Left lung (tissue), 10 donors: ENCODE results near the gene VPS13D. TPM values are rescaled to one million over a fixed set of nuclear protein-coding genes. Genes with fewer than 3 reads are reported as not detected.

Experiments
- ATAC-seq: fragments of 200-7000 bp; cut with Tn5 transposase; one replicate; pipeline ENCODE4 v1.9.1; 2020; ENCODE audit warnings: moderate library complexity
- DNase-seq, 4 donors: peaks; one replicate each; pipeline ENCODE4 v3.0.0-alpha.2; 2013 to 2020
- H3K27ac ChIP-seq, 2 donors: fragments of 200-600 bp; sonication (generic) in 1 of 2; one replicate each; pipeline versions ENCODE4 v1.5.0 to v1.8.0; 2020 to 2021
- H3K27me3 ChIP-seq, 2 donors: fragments of 200-600 bp; sonication (generic) in 1 of 2; one replicate each; pipeline versions ENCODE4 v1.5.0 to v1.8.0; 2020 to 2021
- H3K36me3 ChIP-seq, 2 donors: fragments of 200-600 bp; sonication (generic) in 1 of 2; one replicate each; pipeline versions ENCODE4 v1.5.0 to v1.8.0; 2020 to 2021
- H3K4me1 ChIP-seq, 2 donors: fragments of 200-600 bp; one replicate each; pipeline ENCODE4 v1.8.0; 2021
- H3K4me3 ChIP-seq, 2 donors: fragments of 200-600 bp; sonication (generic) in 1 of 2; one replicate each; pipeline versions ENCODE4 v1.5.0 to v1.8.0; 2020 to 2021; ENCODE audit warnings: mild to moderate bottlenecking in 1 of 2
- H3K9me3 ChIP-seq, 2 donors: fragments of 200-600 bp; sonication (generic) in 1 of 2; one replicate each; pipeline versions ENCODE4 v1.5.0 to v1.8.0; 2020 to 2021
- intact Hi-C, 2 donors: fragments of 100-400 bp; cut with DNase I; formaldehyde crosslinking; loops; one replicate each; pipeline versions ENCODE4 v1.11.2 to v1.14.2; 2022
- polyA plus RNA-seq, 6 donors: library from polyadenylated mRNA; unstranded; fragments of 120-200 nt; gene quantifications; one replicate each; pipeline ENCODE4 v1.2.1, GENCODE V29; 2013; ENCODE audit not compliant: insufficient read length in 6 of 6
- total RNA-seq, 2 donors: library from RNA; stranded (reverse); fragmentation: NEBNext Ultra II Directional; extraction: Animal tissue kit (Norgen Biotek cat#: 25700); gene quantifications; one replicate each; pipeline ENCODE4 v1.2.1, GENCODE V29; 2021
- TF ChIP-seq, protein P1 (sequence below), 2 donors: fragments of 200-600 bp; sonication (generic) in 1 of 2; IDR thresholded peaks; one replicate each; pipeline versions ENCODE4 v1.5.0 to v1.8.0; 2021; ENCODE audit warnings: antibody characterized with exemption in 2 of 2
- donor health status: DM: no; HTN: yes; CAD: no.
- donor health status: DM: no; HTN: no; CAD: no.

VPS13D gene
- total and polyA plus RNA-seq, 8 donors, result 26.6 to 62.3 (median 30.2) TPM

DNA sequence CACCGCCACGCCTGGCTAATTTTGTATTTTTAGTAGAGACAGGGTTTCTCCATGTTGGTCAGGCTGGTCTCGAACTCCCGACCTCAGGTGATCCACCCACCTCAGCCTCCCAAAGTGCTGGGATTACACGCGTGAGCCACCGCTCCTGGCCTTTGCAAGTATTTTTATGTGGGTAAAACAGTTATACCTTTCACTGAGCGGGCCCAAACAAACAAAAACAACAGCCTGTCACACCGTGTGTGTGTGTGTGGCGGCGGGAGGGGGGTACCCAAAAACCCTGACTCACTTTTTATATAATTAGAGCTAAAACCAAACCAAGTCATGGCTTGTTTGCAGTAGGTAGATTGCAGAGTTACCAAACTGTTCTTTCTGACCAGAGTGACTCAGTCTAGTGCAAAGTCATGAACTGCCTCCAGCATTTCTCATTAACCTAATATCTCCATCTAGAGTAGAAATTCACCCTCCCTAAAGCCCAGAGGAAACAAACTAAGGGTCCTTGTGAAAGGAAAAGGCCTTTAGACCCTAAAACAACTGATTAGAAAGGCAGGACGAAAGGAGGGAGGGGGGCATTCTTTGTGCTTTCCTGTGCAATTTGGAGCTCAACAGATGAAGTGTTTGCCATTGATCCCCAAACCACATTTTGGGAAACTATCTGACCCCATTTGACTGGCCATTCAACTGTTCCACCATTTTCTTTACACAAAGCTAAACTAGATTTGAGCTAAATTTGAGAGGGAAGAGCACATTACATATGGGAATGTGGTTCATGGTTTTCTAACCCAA is 207.2 kb downstream of the VPS13D start:
- peaks cover 47 to 60% of the 10 kb centered on the region in 2 donors for H3K4me1 ChIP-seq
- no peaks in the 10 kb centered on the region for H3K9me3 ChIP-seq
- H3K4me3 ChIP-seq, result no peak overlapping the region
- TF ChIP-seq, protein P1, sequence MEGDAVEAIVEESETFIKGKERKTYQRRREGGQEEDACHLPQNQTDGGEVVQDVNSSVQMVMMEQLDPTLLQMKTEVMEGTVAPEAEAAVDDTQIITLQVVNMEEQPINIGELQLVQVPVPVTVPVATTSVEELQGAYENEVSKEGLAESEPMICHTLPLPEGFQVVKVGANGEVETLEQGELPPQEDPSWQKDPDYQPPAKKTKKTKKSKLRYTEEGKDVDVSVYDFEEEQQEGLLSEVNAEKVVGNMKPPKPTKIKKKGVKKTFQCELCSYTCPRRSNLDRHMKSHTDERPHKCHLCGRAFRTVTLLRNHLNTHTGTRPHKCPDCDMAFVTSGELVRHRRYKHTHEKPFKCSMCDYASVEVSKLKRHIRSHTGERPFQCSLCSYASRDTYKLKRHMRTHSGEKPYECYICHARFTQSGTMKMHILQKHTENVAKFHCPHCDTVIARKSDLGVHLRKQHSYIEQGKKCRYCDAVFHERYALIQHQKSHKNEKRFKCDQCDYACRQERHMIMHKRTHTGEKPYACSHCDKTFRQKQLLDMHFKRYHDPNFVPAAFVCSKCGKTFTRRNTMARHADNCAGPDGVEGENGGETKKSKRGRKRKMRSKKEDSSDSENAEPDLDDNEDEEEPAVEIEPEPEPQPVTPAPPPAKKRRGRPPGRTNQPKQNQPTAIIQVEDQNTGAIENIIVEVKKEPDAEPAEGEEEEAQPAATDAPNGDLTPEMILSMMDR (IDR thresholded peaks at IDR 0.05), result no peak
- no peaks in the 10 kb centered on the region for H3K27me3 ChIP-seq
- no peak for ATAC-seq
- H3K36me3 ChIP-seq, result peaks cover 0 to 21% of the 10 kb centered on the region in 2 donors
- no peak for DNase-seq
- intact Hi-C loops, result no loop called here
- H3K27ac ChIP-seq, result no peak overlapping the region

DNA sequence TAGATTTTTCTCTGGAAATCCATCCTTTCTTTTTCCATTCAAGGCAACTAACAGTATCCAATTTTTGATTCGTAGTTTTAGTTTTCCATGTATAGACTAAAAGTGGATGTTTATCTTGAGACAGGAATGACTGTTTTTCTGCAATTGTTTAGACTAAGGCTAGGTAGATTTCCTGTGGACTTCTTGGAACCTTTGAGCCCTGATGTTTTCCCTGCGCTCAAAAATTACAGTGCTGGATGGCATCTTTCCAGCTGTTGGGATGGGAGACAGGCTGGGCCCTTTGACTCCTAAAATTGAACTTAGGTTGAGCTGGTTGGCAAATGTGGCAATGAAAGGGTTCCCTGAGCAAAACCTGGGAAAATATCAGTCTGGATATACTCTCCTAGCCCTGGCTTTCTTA is 207.8 kb downstream of the VPS13D start:
- Histone ChIP-seq H3K9me3 (no peaks in the 10 kb centered on the region), H3K4me3 (no peak overlapping the region), H3K36me3 (peaks cover 0 to 21% of the 10 kb centered on the region in 2 donors), H3K27ac (no peak overlapping the region), H3K27me3 (no peaks in the 10 kb centered on the region), H3K4me1 (peaks cover 44 to 60% of the 10 kb centered on the region in 2 donors)
- DNase-seq (no peak), ATAC-seq (no peak)
- TF ChIP-seq, protein P1 (IDR thresholded peaks at IDR 0.05), result no peak
- intact Hi-C loops, result no loop called here

DNA sequence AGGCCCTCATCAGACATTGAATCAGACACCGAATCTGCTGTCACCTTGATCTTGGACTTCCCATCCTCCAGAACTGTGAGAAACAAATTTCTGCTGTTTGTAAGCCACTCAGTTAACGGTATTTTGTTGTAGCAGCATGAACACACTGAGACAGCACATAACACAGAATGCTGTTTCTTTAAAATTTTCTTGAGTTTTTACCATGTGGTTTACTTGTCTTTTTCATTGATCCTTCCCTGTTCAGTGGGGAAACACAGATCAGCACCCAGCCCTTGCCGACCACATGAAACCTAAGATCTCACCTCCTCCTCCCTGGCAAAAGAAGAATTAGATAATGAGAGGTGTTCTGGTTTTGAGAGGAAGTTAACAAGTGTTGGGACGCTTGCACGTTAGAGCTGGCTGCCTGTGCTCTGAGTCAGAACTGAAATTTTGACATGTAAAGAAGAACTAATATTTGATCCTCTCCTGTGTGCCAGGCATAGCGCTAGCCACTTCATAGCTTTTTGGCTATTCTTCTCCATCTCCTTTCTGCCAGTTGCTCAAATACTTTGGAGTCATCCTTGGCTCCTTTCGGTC is 208.6 kb downstream of the VPS13D start:
- Histone ChIP-seq H3K9me3 (no peaks in the 10 kb centered on the region), H3K27me3 (no peaks in the 10 kb centered on the region), H3K4me1 (peaks cover 36 to 52% of the 10 kb centered on the region in 2 donors), H3K4me3 (no peak overlapping the region), H3K36me3 (peaks cover 0 to 21% of the 10 kb centered on the region in 2 donors), H3K27ac (no peak overlapping the region)
- intact Hi-C loops, result no loop called here
- TF ChIP-seq, protein P1 (IDR thresholded peaks at IDR 0.05), result no peak
- ATAC-seq, result no peak
- DNase-seq, result no peak

DNA sequence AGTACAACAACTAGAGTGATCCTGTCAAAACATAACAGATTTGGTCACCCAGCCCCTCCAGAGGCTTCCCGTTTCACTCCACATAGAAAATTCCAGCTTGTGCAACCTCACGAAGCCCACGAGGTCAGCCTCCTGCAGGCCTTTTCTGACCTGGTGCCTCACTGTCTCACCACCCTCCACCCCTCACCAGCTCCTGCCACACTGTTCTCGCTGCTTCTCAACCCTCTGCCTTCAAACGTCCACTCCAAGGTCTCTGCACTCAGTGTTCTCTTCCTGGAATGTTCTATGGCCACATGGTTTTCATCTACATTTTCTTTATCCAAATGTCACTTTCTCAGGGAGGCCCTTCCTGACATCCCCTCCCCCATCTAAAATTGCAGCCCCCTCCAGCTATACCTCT is 209.2 kb downstream of the VPS13D start:
- no peaks in the 10 kb centered on the region for H3K27me3 ChIP-seq
- ATAC-seq (no peak), DNase-seq (no peak)
- H3K4me3 ChIP-seq, result no peak overlapping the region
- peaks cover 0 to 21% of the 10 kb centered on the region in 2 donors for H3K36me3 ChIP-seq
- peak overlapping the region in 1 of 2 donors; percentile 23 for H3K27ac ChIP-seq
- TF ChIP-seq, protein P1 (IDR thresholded peaks at IDR 0.05), result no peak
- H3K9me3 ChIP-seq, result no peaks in the 10 kb centered on the region
- intact Hi-C loops, result no loop called here
- peaks cover 30 to 46% of the 10 kb centered on the region in 2 donors for H3K4me1 ChIP-seq

DNA sequence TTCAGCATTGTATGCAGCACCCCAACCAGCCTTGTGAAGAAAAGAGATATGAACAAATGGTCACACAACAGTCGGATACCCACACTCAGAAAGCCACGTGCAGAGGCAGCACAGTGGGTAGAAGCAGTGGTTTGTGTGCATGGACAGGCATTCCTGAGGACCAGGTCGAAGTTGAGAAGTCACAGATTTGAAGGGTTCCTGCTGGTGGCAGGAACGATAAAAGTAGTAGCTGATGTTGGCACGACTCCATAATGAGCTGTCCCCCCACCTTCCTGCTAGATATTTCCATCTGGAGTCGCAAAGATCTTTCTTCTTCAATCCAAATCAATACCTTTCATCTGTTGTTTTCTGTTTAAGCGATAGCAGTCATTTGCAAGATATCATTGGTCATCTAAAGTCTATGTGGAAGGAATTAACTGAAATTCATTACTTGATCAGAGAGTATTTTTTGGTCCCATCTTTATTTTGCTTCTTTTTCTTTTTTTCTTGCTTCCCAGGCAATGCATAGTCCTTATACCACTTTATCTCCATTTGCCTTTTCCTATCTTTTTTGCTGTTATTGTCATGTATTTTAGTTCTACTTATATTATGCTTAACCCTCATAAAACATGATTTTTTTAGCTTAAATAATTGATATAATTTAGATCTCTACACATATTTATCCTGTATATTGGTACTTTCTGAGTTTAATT is 211.7 kb downstream of the VPS13D start:
- Histone ChIP-seq H3K4me1 (peaks cover 9 to 22% of the 10 kb centered on the region in 2 donors), H3K4me3 (no peak overlapping the region), H3K36me3 (peaks cover 0 to 21% of the 10 kb centered on the region in 2 donors), H3K27ac (no peak overlapping the region), H3K27me3 (no peaks in the 10 kb centered on the region), H3K9me3 (no peaks in the 10 kb centered on the region)
- no peak for ATAC-seq
- DNase-seq, result no peak
- TF ChIP-seq, protein P1 (IDR thresholded peaks at IDR 0.05), result no peak
- intact Hi-C loops, result no loop called here
